HepG2 (cell line): ENCODE results near the gene PSMG4. TPM values are rescaled to one million over a fixed set of nuclear protein-coding genes. Genes with fewer than 3 reads are reported as not detected.

Experiments used
- ARID5B ChIP-seq: IDR thresholded peaks from 2 replicates; pipeline ENCODE4 v1.4.0; 2020; ENCODE audit warnings: mild to moderate bottlenecking, missing genetic modification reagents
- EED ChIP-seq: sonication (generic); formaldehyde crosslinking; IDR thresholded peaks from 2 replicates; pipeline ENCODE4 v1.5.0; 2020; ENCODE audit warnings: mild to moderate bottlenecking, missing genetic modification reagents
- IKZF4 ChIP-seq: sonication (generic); formaldehyde crosslinking; IDR thresholded peaks from 2 replicates; pipeline ENCODE4 v1.5.1; 2020; ENCODE audit warnings: borderline replicate concordance, mild to moderate bottlenecking, low read depth, missing genetic modification reagents; ENCODE audit errors: not compliant biosample characterization
- KDM3A ChIP-seq: IDR thresholded peaks from 2 replicates; pipeline ENCODE4 v1.6.1; 2018; ENCODE audit warnings: low read depth, missing compliant biosample characterization
- MEIS1 ChIP-seq: sonication (generic); formaldehyde crosslinking; IDR thresholded peaks from 2 replicates; pipeline ENCODE4 v1.9.0; 2021; ENCODE audit warnings: mild to moderate bottlenecking, missing genetic modification reagents, moderate library complexity, borderline replicate concordance
- NKX3-1 ChIP-seq: sonication (generic); formaldehyde crosslinking; IDR thresholded peaks from 2 replicates; pipeline ENCODE4 v1.5.0; 2020; ENCODE audit warnings: missing genetic modification reagents
- ZMYM3 ChIP-seq: sonication (generic); formaldehyde crosslinking; IDR thresholded peaks from 2 replicates; pipeline ENCODE4 v1.5.1; 2020; ENCODE audit warnings: mild to moderate bottlenecking, missing genetic modification reagents
- ZNF24 ChIP-seq: fragments of 450-650 bp; IDR thresholded peaks from 2 replicates; pipeline ENCODE4 v1.6.1; 2017; ENCODE audit warnings: antibody characterized with exemption, mild to moderate bottlenecking
- ZNF350 ChIP-seq: sonication (generic); formaldehyde crosslinking; IDR thresholded peaks from 2 replicates; pipeline ENCODE4 v1.4.0; 2020; ENCODE audit warnings: mild to moderate bottlenecking, low read depth, missing genetic modification reagents, borderline replicate concordance
- ZNF549 ChIP-seq: sonication (generic); formaldehyde crosslinking; IDR thresholded peaks from 2 replicates; pipeline ENCODE4 v1.5.0; 2020; ENCODE audit warnings: missing genetic modification reagents
- ZNF589 ChIP-seq: sonication (generic); formaldehyde crosslinking; conservative IDR thresholded peaks from 2 replicates; pipeline ENCODE4 v1.8.0; 2022; ENCODE audit warnings: mild to moderate bottlenecking, moderate library complexity, missing genetic modification reagents
- ZNF619 ChIP-seq: sonication (generic); formaldehyde crosslinking; IDR thresholded peaks from 2 replicates; pipeline ENCODE4 v1.4.0; 2020; ENCODE audit warnings: mild to moderate bottlenecking, missing genetic modification reagents
- ZNF687 ChIP-seq: sonication (generic); formaldehyde crosslinking; IDR thresholded peaks from 2 replicates; pipeline ENCODE4 v1.5.1; 2020; ENCODE audit warnings: mild to moderate bottlenecking, missing genetic modification reagents, moderate library complexity
- ZNF776 ChIP-seq: sonication (generic); formaldehyde crosslinking; IDR thresholded peaks from 2 replicates; pipeline ENCODE4 v1.4.0; 2020; ENCODE audit warnings: mild to moderate bottlenecking, missing genetic modification reagents
- ZNF777 ChIP-seq: sonication (generic); formaldehyde crosslinking; IDR thresholded peaks from 2 replicates; pipeline ENCODE4 v1.4.0; 2020; ENCODE audit warnings: missing genetic modification reagents
- ZNF839 ChIP-seq: sonication (generic); formaldehyde crosslinking; IDR thresholded peaks from 2 replicates; pipeline ENCODE4 v1.4.0; 2020; ENCODE audit warnings: missing genetic modification reagents, mild to moderate bottlenecking, borderline replicate concordance
- ZNF883 ChIP-seq: sonication (generic); formaldehyde crosslinking; IDR thresholded peaks from 2 replicates; pipeline ENCODE4 v1.5.1; 2020; ENCODE audit warnings: mild to moderate bottlenecking, missing genetic modification reagents; ENCODE audit errors: not compliant biosample characterization
- polyA plus RNA-seq, 8 experiments: library from polyadenylated mRNA; depleted of rRNA in 3 of 8; stranded (reverse) in 7 of 8; unstranded in 1 of 8; fragments of >200 nt; fragmentation: Illumina TruSeq in 4 of 8; extraction: Trizol in 4 of 8; gene quantifications; 2 replicates each; pipeline versions ENCODE4 v1.2.1 to v1.2.3, GENCODE V29; 2011 to 2016; ENCODE audit warnings: low read depth in 4 of 8, missing spikeins in 1 of 8, mixed read lengths in 1 of 8; ENCODE audit not compliant: insufficient read depth in 1 of 8
- total RNA-seq, 5 experiments: library from RNA; depleted of rRNA; stranded (reverse); fragments of >200 nt; fragmentation: Illumina TruSeq; extraction: Trizol; gene quantifications; 2 replicates each; pipeline ENCODE4 v1.2.3, GENCODE V29; 2016; ENCODE audit warnings: low read depth in 1 of 5
- TF ChIP-seq, protein P1 (sequence below): sonication (generic); formaldehyde crosslinking; IDR thresholded peaks from 2 replicates; pipeline ENCODE4 v1.5.0; 2020; ENCODE audit warnings: missing genetic modification reagents

Gene PSMG4
- total and polyA plus RNA-seq, 2 of the 13 experiments (the other 11 are each of a cell fraction or from before 2014, with no cell fraction given): 28.5 to 32.8 TPM

- TF ChIP-seq ZNF883 (CRISPR knock-in tag) (peak; percentile 49), ZNF589 (CRISPR knock-in tag) (0 out of 2 replicates have a peak, but pooled peaks have one; percentile 43), ZNF24 (no peak), MEIS1 (CRISPR knock-in tag) (peak; percentile 21; the same call in 1 of the 2 replicates), ZNF619 (peak; percentile 88), ZMYM3 (0 out of 2 replicates have a peak, but pooled peaks have one; percentile 15), ARID5B (CRISPR knock-in tag) (peak; percentile 68), EED (peak; percentile 86; the same call in 1 of the 2 replicates), ZNF687 (peak; percentile 82), KDM3A (CRISPR knock-in tag) (peak; percentile 58), ZNF839 (CRISPR knock-in tag) (peak; percentile 62; the same call in 1 of the 2 replicates), ZNF350 (CRISPR knock-in tag) (peak; percentile 86; the same call in 1 of the 2 replicates), IKZF4 (CRISPR knock-in tag) (no peak), ZNF776 (CRISPR knock-in tag) (no peak), NKX3-1 (no peak), ZNF549 (no peak), ZNF777 (peak; percentile 75; the same call in 1 of the 2 replicates)
- TF ChIP-seq, protein P1, sequence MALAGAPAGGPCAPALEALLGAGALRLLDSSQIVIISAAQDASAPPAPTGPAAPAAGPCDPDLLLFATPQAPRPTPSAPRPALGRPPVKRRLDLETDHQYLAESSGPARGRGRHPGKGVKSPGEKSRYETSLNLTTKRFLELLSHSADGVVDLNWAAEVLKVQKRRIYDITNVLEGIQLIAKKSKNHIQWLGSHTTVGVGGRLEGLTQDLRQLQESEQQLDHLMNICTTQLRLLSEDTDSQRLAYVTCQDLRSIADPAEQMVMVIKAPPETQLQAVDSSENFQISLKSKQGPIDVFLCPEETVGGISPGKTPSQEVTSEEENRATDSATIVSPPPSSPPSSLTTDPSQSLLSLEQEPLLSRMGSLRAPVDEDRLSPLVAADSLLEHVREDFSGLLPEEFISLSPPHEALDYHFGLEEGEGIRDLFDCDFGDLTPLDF (CRISPR knock-in tag): 0 out of 2 replicates have a peak, but pooled peaks have one; percentile 23
Observed at GRCh38 chr6:3231247-3232016, 27.3 kb upstream of the PSMG4 start (continued).
